Measurements from ENCODE around the gene TCF3. TPM values are rescaled to one million over a fixed set of nuclear protein-coding genes. Genes with fewer than 3 reads are reported as not detected.
"Not testable (repeated sequence)": the region's sequence is repeated elsewhere in the genome, so short reads cannot be mapped to it uniquely, and the experiment has no call there.

TCF3 gene
- total RNA-seq, 1 experiment from 2014 or later, result 241 TPM

DNA sequence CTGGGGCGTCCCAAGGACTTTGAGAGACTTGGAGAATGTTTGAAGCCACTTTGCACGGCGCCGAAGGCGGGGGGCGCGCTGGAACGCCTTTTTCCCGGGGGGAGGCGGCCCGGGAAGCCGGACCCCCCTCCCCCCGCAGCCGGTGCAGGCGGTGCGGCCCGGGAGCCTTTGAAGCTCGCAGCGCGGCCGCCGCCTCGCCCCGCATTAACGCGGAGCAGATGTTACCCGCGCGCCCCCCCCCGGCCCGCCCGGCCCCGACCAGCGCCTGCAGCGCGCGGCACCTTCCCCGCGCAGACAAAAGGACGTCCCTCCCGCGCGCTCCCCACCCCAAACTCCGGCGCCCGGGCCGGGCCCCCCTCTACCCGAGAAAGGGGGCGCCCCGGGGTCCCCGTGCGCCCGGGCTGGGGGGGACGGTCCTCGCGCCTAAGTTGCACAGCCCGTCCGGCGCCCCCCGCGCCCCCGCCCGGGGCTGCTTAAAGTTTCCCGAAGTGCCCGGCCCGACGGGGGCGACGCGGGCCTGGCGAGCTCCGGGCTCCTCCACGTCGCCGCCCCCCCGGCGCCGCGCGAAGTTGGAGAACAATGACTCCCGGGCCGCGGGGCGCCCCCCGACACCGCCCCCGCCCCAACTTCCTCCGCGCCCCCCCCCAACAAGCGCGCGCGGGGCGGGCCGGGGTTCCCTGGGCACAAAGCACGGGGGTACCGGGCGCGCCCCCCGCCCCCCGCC, 685 bp downstream of the TCF3 start:
- DNase-seq (ENCODE audit: low spot score), result peak; percentile 21

DNA sequence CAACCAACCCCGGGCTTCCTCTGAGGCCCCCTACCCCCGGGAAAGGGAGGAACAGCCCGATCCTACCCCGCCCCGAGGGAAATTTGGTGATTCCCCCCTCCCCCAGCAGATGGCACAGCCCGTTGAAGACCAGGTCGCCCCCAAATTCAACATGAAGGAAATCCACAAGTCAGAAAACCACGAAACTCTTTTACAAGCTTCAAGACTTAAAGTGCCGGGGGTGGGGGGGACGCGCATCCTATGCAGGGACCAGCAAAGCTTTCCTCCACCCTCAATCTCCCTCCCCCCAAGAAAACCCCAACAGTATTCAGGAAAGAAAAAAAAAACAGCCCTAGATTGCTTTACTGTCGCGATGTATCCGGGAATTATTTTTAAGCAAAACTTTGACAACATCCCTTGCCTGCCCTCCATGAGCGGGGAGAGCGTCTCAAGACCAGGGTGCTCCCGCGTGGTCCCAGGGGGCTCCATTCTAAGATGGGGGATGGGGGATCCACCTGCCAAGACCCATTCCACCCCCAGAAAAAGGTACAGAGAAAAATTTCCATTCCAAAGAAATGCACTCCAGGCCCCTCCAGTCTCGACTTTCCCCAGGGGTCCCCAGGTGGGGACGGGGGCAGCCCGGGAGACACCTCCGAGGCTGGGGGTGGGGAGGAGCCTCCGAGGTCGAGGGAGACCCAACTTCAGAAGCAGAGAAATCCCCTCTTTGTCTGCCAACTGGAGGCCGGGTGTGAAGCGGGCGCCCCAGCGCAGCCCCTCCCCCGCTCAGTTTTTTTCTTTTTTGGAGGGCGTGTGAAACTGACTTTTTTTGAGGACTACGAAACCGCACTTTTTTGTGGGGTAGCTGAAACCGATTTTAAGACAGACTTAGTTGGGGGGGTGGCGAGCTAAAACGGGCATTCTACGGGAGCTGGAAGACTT, 1.5 kb downstream of the TCF3 start:
- DNase-seq (ENCODE audit: low spot score), result no peak

DNA sequence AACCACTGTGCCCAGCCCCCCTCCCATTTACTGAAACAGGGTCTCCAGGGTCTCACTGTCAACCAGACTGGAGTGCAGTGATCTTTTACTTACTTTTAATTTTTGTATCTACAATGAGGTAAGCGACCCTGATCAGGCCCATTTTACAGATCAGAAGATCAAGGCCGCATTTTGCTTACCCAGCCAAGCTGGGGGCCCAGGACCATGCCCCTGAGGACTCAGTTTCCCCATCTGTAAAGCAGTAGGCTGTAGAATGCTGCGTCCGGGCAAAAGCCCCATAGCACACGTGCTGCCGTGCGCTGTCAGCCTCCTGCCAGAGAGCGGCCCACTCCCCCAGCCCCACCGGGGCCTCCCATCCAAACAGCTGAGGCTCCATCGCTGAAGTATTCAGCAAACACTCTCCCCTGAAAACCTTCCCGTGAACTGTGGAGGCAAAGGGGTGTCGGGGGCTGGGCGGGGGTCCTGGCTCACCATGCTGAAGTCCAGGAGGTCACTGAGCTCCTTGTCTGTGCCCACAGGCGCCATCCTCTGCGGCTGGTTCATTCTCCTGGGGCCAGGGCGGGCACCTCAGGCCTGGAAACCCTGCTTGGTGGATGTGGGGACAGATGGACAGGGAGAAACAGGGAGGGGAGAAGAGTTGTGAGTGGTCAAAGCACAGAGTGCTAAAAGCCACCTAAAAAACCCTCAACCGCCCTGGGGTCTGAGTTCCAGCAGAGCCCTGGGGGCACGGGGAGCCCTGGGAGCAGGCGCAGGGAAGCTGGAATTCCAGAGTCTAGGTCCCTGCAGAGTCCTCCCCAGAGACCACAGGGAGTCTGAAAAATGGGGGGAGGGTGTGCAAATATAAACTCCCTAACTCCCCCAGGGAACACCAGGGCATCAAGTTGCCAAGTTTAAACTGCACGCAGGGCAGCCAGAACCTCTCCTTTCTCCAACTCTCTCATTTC, 2.4 kb downstream of the TCF3 start:
- no peak for DNase-seq (ENCODE audit: low spot score)

DNA sequence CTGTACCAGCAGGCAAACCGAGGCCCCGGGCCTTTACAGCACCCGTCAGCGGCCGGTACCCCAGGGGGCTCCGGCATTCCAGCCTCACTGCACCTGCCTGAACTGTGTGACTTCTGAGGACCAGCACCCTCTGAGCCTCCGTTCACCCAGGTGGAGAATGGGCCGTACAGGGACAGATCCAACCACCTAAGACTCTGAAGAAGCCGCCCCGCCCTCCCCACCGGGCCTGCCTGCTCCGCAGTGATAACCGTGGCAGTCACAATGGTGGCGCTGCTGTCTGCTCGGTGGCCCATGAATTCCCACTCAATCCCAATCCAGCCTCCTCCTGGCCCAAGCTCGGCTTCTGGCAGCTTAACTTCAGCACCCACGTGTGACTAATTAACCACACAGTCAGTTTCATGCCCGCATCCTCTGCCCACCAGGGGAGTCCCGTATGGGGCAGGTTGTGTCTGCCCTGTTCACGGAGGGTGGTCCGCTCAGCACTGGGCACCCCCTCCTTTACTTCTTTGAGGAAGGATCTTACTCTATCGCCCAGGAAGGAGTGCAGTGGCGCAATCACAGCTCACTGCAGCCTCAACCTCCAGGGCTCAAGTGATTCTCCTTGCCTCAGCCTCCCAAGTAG, 3.4 kb downstream of the TCF3 start:
- no peak for DNase-seq (ENCODE audit: low spot score)

DNA sequence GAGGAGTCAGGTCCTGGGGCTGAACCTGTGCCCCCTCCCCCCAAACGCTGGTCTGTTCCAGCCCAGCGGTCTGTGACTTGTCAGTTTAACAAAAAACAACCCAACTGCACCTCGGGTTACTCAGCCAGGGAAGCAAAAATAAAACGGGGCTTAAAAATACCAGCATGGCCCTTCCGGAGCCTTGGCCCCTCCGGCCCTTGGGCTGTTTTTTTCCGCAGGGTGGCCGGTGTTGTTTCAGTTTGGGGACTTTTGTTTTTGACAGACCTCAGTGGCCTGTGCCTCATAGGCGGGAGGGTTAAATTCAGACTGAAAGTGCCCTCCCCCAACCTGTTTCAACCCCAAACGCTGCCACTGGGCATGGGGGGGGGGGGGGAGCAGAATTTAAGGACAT, 4.0 kb downstream of the TCF3 start:
- DNase-seq (ENCODE audit: low spot score), result no peak

DNA sequence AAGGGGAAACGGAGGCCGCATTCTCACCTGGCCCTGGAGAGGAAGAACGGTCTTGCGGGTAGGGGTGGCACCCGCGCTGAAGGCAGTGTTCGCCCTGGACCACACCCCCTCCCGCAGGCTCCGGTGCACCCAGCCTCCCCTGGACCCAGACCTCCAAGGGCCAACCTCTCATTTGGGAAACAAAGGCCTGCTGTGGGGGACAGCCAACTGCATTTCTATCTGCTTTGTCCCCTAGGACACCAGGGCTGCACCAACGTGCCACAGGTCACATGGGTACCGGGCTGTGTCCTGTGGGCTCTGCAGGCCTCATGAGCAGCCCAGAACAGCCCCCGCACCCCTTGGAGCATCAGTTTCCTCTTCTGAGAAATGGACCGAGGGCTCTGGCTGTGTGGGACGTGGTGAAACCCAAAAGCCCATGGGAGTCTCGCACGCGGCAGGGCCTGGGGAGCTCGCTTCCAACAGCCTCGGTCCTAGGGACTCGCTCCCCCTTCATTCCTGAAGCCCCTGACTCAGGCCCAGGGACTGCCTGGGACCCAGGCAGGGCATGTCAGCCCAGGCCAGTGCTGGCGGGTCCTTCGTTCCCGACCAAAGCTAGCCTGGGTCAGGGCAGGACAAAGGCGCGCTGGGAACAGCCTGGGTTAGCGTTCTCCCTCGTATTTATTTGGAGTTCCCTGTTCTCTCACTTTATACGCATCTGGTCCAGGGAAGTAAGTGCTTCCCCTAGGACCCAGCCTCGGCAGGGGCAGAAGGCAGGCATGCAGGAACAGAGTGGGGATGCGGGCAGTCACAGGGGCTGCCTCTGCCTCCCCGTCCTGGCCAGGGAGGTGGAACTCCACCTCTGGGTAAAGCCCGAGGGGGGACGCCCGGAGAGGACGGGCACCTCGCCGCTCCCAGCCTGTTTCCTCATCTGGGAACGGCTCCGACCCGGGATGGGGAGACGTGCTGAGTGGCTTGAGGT, 4.6 kb downstream of the TCF3 start:
- no peak for DNase-seq (ENCODE audit: low spot score)

DNA sequence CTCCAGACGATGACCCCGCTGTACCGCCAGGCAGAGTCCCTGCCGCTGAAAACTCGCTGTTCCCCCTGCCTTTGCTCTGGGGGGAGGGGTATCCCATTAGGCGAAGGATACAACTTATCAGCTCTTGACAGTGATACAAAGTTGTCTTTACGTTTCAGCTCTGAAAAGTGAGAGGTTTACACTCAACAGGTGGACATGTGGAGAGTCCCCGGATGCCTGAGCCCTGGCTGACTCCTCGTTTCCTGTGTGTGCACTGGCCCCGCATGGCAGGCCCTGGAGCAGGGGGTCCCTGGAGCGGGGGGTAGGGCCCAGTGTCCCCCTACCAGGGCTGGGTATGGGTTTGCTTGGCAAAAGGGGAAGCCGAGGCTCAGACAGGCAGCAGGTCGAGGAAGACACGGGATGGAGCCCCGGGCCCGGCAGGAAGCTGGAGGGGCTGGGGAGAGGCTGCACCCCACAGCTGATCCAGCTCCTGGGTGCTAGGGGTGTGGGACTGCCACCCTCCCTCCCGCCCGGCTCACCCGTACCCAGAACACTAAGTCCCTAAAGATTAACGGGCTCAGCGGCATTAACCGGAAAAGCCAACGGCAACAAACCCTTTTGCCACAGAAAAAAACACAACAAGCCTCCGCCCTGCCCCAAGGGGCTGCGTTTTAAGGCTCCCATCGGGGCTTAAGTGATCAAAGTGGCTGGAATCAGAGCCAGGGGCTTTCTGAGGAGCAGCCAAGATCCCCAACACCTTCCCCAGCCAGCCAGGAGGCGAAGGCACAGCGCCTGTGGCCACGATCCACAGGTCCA, 5.6 kb downstream of the TCF3 start:
- DNase-seq (ENCODE audit: low spot score), result no peak

DNA sequence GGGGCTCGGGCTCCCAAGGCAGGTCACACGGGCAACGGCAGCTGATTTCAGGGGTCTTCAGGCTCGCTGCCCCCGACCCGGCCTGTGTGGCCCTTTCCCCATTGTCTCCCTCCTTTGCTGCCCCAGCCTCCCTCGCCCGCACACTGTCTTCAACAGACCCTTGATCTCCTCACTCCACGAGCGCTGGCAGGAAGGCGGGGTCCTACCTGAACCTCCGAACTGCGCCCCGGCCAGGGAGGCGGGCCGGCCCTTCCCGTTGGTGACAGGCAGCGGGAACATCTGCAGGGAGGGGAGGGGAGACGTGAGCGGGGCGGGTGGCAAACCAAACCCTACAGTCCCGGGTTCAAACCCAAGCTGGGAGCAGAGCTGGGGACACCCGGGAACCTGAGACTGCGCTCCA, 6.3 kb downstream of the TCF3 start:
- DNase-seq (ENCODE audit: low spot score), result no peak

DNA sequence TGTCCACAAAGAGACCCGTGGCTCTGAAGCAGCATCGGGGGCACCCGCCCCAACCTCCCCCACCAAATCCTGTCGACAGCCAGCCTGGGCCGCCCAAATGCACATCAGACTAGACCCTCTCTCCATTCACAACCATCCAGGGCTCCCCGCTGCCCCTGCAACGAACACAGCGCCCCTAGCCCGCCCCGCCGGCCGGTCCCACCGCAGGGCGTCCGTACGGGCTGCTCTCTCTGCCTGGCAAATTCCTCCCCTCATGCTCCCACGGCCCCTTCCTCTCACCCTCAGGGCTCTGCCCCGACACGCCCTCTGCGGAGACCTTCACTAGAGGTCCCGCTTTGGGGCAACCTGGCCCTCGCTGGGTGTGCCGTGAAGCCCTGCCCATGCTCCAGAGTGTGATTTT, 7.1 kb downstream of the TCF3 start:
- no peak for DNase-seq (ENCODE audit: low spot score)

DNA sequence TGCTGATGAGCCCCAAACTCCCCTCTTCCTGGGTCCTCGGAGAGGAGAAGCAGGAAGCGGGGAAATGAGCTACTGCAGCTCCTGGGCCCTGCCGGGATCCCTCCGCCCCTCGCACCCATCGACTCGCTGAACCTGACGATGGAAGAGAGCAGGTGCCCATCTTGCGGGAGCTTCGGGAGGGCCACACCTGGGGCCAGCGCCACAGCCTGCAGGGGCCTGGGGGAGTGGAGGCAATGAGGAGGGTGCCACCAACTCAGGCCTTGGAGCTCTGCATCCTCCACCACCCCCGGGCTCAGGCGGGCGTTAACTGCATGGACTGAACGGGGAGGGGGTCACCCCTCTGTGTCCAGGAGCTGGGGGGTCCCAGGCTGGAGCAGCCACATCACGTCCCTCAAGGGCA, 8.3 kb downstream of the TCF3 start:
- no peak for DNase-seq (ENCODE audit: low spot score)

DNA sequence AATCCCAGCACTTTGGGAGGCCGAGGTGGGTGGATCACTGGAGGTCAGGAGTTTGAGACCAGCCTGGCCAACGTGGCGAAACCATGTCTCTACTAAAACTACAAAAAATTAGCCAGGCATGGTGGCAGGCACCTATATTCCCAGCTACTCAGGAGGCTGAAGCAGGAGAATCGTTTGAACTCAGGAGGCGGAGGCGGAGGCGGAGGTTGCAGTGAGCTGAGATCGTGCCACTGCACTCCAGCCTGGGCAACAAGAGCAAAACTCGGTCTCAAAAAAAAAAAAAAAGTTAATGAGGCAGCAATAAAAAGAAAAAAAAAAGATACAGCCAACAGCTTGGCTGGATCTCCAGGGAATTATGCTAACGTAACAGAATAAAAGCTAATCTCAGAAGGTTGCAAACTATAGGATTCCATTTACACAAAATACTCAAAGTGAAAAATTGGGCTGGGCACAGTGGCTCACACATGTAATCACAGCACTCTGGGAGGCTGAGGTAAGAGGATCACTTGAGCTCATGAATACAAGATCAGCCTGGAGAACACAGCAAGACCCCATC, 11.4 kb downstream of the TCF3 start:
- DNase-seq (ENCODE audit: low spot score), result not testable (repeated sequence)

DNA sequence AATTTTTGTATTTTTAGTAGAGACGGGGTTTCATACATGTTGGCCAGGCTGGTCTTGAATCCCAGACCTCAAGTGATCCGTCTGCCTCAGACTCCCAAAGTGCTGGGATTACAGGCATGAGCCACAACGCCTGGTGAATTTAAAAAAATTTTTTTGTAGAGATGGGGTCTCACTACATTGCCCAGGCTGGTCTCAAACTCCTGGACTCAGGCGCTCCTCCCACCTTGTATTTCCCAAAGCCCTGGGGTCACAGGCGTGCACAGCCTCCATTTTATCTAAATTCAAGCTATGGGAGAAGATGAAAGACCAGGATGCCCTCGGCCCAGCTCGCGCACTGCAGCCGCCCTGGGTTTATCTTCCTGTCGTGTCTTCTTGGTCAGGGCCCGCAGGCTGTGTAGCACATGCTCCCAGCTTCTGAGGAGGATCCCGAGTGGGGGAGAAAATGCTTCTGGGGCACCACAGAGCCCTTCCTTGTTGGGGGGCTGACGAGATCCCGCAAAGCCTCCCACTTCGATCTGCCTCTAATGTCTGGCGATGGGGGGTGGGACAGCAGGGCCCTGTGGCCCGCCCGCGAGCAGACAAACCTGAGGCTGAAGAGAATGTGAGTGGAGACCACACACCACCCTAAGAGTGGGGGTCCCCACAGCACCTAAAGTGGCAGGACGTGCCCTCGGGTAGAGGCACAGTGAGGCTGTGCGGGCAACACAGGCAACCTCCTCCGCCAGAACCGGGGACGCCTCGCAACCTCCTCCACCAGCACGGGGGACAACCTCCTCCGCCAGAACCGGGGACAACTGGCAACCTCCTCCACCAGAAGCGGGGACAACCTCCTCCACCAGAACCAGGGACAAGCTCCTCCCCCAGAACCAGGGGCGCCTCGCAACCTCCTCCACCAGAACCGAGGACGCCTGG, 15.8 kb downstream of the TCF3 start:
- DNase-seq (ENCODE audit: low spot score), result no peak

DNA sequence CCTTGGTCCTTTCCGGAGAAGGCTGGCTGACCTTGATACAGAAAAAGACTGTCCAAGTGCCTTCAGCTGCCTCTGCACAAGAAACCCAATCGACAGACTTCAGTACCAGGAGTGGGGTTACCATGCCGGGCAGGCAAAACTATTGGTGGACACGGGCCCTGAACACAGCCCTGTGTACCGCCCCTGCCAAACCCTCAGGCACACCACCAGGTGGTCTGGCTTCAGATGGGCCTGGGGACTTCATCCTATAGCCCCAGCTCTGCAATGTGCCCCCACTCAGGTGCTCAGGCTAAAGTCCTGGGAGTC, 17.5 kb downstream of the TCF3 start:
- no peak for DNase-seq (ENCODE audit: low spot score)

DNA sequence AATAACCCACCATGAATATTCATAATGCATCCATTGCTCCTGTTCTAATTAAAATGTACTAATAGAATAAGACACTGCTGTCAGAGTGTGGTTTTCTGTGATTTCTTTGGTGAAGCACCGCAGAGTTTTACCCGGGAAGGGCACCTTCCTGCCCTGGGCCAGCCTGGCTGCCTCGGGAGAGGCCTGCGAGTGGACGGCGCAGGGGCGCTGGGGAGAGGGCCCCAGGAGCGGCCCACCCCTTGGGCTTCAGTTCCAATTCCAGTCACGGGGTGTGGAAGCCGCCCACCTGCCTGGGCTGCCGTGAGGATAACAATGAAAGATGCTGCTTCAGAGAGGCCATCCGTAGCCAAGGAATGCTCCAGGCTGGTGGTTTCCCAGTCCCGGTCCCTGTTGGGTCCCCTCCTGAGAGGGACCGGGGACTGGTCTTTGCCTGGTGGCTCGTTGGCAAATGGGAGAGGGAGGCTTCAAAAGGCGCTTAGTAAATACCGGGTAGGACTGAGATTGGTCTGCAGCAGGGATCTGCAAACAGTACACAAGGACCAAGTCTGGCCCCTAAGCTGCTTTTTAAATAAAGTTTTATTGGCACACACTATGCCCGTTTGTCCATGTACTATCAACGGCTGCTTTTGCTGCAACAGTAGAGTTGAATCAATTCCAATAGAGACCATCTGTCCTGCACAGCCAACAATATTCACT, 18.0 kb downstream of the TCF3 start:
- DNase-seq (ENCODE audit: low spot score), result no peak

DNA sequence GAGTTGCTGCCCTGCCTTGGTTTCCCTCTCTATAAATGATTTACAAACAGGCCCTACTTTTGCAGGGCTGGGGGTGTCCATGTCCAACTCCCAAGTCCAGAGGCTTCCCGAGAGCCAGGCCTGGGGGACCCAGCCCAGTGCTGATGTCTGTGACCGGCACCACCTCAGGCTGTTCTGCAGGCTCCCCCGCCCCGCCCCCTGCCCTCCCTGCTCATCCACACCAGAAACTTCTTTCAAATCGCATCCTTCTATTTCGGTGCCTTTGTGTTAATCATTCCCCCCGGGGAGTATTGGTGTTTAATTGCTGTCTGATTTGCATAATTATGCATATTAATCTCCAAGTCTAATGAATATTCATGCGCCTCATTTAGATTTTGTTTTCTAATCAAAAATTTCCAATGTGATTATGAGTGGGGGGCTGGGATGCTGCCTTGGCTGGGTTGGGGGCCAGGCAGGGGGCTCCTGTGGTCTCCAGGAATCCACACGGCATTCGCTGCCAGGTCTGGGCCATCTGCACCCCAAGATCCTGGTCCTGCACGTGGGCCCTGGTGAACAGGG, 19.1 kb downstream of the TCF3 start:
- no peak for DNase-seq (ENCODE audit: low spot score)

DNA sequence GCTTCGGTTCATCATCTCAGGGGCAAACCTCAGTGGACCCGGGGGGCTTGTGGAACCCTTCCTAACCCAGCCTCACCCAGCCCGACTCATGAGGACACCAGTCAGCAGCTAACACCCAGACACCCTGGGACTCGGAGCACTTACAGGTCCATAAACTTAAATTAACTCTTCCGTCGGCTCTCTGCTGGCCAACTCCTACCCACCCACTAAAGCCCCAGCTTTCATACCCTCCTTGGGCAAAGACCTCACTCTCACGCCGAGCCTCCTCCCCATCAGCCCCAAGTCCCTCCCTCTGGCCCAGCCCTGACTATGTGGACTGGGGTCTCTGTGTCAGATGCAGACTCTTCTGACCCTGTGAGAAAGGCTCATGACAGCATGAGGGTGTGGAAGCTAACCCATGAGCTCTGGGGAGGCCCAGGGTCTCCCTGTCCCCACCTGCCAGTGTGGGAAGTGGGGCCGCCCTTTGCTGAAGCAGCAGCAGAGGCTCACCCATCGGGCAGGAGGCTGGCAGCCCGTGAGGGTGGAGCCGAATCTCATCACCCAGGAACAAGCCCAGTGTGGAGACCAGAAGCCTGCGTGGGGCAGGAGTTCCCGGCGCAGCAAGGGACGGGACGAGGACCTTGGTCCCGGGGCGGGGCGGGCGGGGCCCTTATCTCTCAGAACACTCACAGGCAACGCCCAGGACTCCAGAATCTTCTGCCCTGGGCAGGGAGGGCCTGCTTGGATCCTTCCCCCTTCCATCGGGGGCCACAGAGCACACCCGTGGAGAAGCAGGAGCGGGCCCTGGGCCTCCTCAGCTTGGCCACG, 19.8 kb downstream of the TCF3 start:
- DNase-seq (ENCODE audit: low spot score), result no peak
